ENCODE measurements around the gene RECK. TPM values are rescaled to one million over a fixed set of nuclear protein-coding genes. Genes with fewer than 3 reads are reported as not detected.

Gene RECK
- total RNA-seq, 1 experiment from 2014 or later, result 10.3 TPM

GRCh38 chr9:36074870-36075532 is 38.3 kb downstream of the RECK start:
- Histone ChIP-seq H3K27ac (ENCODE audit: insufficient read length, low read depth, low read length) (no peak overlapping the region), H3K4me2 (ENCODE audit: insufficient read depth, insufficient read length, low read length) (no peak overlapping the region)
- no peak for TF ChIP-seq CTCF (conservative IDR thresholded peaks at IDR 0.05)

More at GRCh38 chr9:36074870-36075532, 38.3 kb downstream of the RECK start:
- H3K79me1 ChIP-seq (ENCODE audit: insufficient read depth, low read depth, low read length, poor library complexity, severe bottlenecking), result no peaks in the 10 kb centered on the region
- no peak overlapping the region for H2BK12ac ChIP-seq (ENCODE audit: insufficient read length, low read depth, low read length)
- H3K4me1 ChIP-seq (ENCODE audit: insufficient read depth, low read length), result no peaks in the 10 kb centered on the region
- no peak overlapping the region for H3K18ac ChIP-seq (ENCODE audit: insufficient read length, low read depth, low read length)
- H3K9me3 ChIP-seq (ENCODE audit: control insufficient read depth, low read depth, low read length), result no peaks in the 10 kb centered on the region
- no peaks in the 10 kb centered on the region for H3K79me2 ChIP-seq (ENCODE audit: insufficient read depth, low read length)
- no CpG with 5 or more reads among the region's 2 CpGs for WGBS (ENCODE audit: extremely low coverage, insufficient read length, low lambda C conversion rate)
- H3K14ac ChIP-seq (ENCODE audit: insufficient read depth, low read length), result no peak overlapping the region
- H2BK15ac ChIP-seq (ENCODE audit: low read depth, low read length), result no peak overlapping the region
- H3K56ac ChIP-seq (ENCODE audit: insufficient read length, low read depth, low read length), result no peak overlapping the region
- Mint-ChIP-seq H3K4me1 (no peaks in the 10 kb centered on the region), H3K27ac (peak overlapping the region in 2 of 3 experiments; percentile 9 to 59; a peak in 2 of 7 replicates), H3K27me3 (ENCODE audit: low read depth) (no peaks in the 10 kb centered on the region), H3K4me3 (no peak overlapping the region), H3K36me3 (ENCODE audit: insufficient read depth in 1 of 3, low read depth in 3 of 3) (no peaks in the 10 kb centered on the region), H3K9me3 (no peaks in the 10 kb centered on the region)
- no peak overlapping the region for H2BK5ac ChIP-seq (ENCODE audit: insufficient read length, low read length)
- no peak overlapping the region for H3K23ac ChIP-seq (ENCODE audit: insufficient read length, low read depth, low read length)
- no peak for DNase-seq
- H2BK120ac ChIP-seq (ENCODE audit: low read depth, low read length, poor library complexity, severe bottlenecking), result no peak overlapping the region
- H4K20me1 ChIP-seq (ENCODE audit: control insufficient read depth, insufficient read depth, insufficient read length), result no peaks in the 10 kb centered on the region
- no peak overlapping the region for H2AFZ ChIP-seq (ENCODE audit: low read length)
- H3K9ac ChIP-seq (ENCODE audit: extremely low read depth, insufficient read length, low read length), result no peak overlapping the region
- no peaks in the 10 kb centered on the region for H3K23me2 ChIP-seq (ENCODE audit: insufficient read length, low read depth, low read length, poor library complexity, severe bottlenecking)
- H4K91ac ChIP-seq (ENCODE audit: insufficient read length, low read depth, low read length), result no peak overlapping the region
- no peak overlapping the region for H4K8ac ChIP-seq (replicated peaks; ENCODE audit: insufficient read length, low read depth, low read length)
- no peak overlapping the region for H2BK20ac ChIP-seq (ENCODE audit: low read depth, low read length, poor library complexity, severe bottlenecking)
- H3K4ac ChIP-seq (ENCODE audit: low read depth, low read length), result no peak overlapping the region
- no peak overlapping the region for H3T11ph ChIP-seq (ENCODE audit: low read length)
- no peak overlapping the region for H2AK5ac ChIP-seq (ENCODE audit: insufficient read length, low read length)
- no peak overlapping the region for H4K5ac ChIP-seq (ENCODE audit: insufficient read length, low read depth, low read length)
- no peaks in the 10 kb centered on the region for H3K27me3 ChIP-seq (ENCODE audit: insufficient read depth, low read length)

All from H9 (cell line).